ENCODE measurements around the gene NF2.

DNA sequence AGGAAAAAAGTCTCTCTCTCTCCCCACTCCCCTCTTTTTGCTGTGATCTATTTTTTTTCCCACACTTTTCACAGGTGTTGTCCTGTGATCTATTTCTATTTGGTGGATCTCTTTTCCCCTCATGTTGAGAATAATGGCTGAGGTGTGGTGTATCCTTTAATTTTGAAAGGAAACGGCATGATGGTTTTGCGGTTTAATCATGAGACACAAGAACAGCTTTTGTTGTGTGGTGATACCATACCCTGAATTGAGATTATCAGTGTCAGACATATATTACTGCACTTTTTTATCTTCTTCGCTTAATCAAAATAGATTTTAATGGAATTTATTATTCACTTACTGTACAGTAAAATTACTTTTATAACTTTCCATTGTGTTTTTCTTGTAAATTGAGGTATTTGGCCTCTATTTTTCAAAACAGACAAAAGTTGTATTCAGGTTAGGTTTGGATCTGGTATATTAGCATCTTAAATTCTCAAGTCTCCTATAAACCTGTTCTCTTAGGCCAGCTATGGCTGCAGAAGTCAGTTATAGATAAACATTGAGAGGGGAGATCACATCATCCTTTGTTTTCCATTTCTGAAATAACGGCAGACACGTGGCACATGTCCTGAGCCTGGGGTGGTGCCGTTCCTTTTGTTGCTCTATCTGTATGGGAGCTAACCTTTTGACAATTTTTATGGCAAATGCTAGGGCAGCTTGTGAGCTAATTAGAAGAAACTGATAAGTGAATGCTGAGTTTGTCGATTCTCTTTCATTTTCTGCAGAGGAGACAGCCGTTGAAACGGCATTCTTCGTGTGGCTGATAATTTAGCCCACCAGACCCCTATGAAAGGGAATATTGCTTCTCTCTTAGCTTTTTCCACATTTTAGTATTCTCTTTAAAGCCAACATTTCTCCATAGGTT is 25.8 kb downstream of the NF2 start:
- TF ChIP-seq, protein P1, sequence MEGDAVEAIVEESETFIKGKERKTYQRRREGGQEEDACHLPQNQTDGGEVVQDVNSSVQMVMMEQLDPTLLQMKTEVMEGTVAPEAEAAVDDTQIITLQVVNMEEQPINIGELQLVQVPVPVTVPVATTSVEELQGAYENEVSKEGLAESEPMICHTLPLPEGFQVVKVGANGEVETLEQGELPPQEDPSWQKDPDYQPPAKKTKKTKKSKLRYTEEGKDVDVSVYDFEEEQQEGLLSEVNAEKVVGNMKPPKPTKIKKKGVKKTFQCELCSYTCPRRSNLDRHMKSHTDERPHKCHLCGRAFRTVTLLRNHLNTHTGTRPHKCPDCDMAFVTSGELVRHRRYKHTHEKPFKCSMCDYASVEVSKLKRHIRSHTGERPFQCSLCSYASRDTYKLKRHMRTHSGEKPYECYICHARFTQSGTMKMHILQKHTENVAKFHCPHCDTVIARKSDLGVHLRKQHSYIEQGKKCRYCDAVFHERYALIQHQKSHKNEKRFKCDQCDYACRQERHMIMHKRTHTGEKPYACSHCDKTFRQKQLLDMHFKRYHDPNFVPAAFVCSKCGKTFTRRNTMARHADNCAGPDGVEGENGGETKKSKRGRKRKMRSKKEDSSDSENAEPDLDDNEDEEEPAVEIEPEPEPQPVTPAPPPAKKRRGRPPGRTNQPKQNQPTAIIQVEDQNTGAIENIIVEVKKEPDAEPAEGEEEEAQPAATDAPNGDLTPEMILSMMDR (IDR thresholded peaks at IDR 0.05): no peak
- no peak for TF ChIP-seq POLR2A (IDR thresholded peaks at IDR 0.05)
- no peak for TF ChIP-seq POLR2AphosphoS5 (IDR thresholded peaks at IDR 0.05)
- TF ChIP-seq EP300 (IDR thresholded peaks at IDR 0.05): no peak
